ENCODE data around the gene STON2. TPM values are rescaled to one million over a fixed set of nuclear protein-coding genes. Genes with fewer than 3 reads are reported as not detected.

STON2 gene
- polyA plus RNA-seq, 10 donors = 10.0 to 21.8 (median 15.7) TPM

DNA sequence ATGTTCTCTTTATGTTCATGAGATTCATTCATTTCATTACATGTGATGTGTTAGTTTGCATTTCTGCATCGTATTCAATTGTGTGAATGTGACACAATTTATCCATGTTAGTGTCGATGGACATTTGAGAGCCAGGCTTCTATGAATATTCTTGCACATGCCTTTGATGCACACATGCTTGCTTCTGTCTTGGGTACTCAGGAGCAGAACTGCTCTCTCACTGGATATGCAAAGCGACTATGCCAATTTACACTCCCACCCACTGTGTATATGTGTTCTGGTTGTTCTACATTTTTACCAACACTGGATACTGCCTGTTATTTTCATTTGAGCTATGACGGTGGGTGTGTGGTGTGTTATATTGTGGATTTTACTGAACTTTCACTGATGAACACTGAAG lies 95.1 kb downstream of the STON2 start:
- no peak for DNase-seq

DNA sequence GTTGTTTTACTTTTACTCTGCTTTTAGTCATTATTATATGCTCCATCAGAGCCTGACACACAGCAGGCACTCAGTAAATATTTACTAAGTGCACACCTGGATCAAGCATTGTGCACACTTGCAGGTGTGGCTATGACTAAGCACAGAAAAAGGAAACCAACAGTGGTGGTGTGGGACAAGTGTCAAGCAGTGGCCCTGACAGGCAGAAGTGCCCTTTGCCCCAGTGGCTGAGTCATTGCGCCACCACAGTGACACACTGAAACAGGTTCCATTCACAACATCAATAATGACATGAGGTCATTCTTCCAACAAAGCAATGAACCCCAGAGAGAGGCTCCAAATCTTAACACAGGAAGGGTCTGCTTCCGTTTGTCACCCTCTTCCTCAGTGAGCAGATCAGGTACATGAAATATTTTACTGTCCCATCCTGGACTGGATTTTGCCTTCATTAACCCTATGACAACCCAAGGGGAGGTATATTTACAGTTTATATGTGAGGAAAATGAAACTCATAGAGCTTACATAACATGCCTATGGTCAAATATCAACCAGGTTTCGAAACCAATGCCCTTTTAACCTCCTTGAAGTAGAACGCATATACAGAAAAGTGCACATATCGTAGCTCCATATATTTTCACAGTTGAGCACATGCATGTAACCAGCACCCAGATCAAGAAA lies 96.7 kb downstream of the STON2 start:
- DNase-seq = no peak

DNA sequence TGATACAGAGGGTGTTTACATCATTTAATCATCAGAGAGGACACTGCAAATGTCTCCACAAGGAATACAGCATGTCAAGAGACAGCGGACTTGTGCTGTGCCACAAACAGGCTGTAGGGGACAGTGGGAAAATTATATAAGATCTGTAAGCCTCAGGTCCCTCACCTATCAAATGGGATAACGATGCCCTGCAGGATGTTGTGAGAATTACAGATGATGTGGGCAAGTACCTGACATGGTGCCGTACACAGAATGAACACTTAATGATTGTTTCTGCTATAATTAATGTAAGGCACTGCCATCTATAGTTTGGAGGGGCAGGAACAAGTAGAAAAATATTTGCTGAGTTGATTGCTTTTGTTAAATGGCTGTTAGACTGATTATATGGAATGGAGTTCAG lies 97.5 kb downstream of the STON2 start:
- DNase-seq = no peak

DNA sequence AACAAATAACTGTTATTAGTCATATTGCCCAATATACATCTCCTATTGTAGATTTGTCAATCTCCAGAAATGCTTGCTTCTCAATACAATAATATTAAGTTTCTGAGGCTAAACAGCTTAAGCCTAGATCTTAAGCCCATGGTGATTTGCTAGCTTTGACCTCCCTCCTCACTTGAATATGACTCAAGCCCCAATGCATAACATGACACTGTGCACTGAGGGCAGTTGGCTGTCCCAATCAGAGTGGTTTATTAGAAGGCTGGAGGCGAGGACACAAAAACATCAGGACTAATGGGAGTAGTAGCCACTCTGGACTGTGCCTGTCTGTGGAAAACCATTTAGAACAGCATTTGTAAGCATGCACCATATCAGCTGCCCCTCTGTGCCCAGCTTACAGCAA lies 98.3 kb downstream of the STON2 start:
- DNase-seq = no peak

DNA sequence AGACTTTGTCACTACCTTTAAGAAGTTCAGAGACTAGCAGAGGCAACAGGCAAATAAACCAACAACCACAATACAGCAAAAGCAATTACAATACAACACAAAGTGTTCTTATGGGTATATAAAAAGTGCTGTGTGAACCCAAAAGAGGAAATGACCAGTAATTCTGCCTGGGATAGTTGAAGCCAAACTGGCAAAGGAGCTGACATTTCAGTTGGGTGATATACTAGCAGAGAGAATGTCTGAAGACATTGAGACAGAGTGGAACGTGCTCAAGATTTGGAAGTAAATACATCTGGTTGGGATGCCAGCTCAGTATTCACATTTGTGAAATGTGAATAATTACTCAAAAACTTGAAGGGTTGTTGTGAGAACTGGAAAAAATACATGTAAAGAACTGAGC lies 98.8 kb downstream of the STON2 start:
- DNase-seq = no peak

DNA sequence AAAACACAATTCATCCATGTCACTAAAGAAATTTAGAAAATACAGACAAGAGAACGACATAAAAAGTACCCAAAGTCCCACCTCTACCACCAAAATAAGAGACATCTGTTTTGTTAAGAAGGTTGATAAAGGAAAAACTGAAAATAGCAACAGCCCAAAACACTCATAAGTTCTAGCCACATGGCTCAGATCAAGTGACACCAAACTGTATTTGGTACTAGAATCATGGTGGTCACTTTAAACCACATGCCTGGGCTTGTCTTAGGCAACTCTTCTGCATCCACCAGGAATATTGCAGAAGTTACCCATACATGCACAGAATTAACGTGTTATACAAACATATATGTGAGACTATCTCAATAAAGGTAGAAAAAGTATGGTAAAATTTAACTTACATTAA lies 101.2 kb downstream of the STON2 start:
- no peak for DNase-seq

DNA sequence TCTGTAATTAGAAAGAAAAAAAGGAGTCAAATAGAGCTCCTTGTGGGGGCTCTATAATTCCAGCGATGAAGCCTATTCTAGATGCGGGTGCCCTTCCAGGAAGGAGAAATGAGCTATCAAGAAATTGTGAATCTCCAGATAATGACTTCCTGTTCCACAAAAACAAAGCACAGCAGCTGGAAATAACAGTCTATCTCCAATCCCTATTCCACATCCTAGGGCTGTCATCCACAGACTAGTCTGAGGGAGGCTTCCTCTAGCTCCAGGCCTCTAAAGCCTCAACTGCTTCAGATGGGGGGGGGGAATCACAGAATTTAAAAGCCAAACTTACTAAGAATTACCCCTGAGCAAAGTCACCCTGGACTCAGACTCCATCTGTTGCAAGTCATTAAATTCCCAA lies 102.0 kb downstream of the STON2 start:
- DNase-seq = no peak

DNA sequence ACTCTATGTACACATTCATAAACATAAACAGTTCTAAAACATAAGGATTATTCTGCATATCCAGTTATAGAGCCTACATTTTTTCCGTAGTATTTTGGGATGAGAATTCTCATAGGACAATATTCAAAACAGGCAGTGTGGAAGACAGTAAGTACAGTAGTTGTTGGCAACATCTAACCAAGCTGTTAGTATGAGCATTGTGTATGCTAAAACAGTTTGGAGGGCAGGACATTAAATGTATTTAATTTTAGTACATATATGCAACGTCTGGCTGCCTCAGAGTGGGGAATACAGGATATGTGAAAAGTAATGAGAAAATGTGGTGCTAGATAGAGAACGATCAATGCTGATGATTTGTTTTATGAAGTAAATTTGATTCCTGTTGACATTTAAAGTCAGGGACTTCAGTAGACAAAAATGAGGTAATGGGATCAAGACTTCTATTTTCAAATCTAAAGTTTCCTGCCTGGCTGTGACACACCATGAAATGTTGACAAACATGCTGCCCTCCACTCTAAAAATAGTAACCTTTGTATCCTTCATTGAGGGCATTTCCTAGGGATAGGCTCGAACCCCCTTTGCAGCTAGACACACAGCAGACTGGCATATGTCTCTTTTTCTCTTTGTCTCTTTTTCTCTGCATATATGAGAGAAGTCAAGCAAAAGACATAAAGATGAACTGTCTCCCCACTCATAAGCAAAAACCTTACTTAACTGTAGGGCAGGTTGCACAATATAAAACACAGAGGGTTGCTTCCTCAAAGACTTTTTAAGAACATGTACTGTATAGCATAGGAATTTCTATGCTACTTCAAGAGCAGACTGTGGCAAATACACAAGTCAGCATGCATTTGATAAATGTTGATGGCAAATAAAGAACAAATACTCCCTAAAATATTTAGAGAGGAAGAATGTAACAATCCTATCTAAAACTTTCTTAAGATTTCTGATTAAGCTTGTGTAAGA lies 103.9 kb downstream of the STON2 start:
- no peak for DNase-seq

DNA sequence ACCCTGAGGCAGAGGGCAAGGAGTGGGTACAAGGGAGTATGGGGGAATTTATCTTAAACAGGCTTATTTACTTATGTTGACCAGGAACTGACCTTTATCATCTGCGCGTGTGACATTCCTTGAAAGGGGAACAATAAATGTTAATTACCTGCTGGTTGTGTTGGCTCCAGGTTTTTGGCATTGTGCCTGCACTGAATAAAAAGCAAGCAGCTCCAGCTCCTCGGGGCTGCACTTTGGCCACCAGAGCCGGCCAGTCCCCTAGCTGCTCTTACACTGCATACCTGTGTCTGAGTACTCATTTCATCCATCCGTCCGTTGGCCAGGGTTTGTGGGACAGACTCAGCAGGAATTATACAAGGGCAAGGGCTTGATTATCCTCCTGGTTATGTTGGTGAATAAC lies 110.6 kb downstream of the STON2 start:
- no peak for DNase-seq

DNA sequence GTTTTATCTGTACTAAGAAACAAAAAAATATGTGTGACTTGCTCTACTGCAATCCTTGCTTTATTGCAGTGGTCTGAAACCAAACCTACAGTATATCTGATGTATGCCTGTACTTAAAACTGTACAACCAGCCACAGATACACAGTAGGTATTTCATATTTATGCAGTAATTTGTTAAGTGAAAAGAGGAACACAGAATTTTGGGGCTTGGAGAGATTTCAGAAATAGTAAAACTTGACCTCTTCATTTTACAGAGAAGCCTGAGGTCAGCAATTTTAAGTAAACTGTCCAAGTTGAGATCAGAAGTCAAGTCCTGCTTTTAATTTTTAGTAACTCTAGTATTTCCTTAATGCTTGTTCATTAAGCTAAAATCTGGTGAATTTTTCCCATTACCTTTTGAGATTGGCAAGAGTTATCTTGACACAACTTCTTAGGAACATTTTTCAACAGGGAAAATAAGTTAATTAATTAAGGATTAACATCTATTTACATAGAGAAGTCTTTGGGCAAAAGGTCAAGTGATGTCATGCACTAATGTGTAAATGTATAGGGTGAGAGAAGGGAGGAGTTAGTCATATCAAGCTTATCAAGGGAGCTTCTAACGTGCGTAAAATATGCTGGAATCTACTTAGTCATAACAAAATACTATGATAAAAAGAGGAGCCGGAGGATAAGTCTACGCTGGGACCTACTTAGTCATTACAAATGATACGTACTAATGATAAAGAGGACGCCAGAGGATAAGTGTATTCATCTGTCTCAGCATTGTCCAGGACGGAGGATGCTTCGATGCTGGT lies 113.4 kb downstream of the STON2 start:
- no peak for DNase-seq

DNA sequence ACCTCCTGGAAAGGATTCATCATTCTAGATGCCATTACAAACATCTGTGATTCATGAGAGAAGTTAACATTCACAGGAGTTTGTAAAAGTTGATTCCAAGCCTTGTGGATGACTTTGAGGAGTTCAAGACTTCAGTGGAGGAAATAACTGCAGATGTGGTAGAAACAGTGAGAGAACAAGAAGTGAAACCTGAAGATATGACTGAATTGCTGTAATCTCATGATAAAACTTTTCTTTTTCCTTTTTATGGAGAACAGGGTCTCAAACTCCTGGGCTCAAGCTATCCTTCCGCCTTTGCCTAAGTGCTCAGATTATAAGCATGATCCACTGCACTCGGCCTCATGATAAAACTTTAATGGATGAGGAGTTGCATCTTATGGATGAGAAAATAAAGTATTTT lies 114.9 kb downstream of the STON2 start:
- DNase-seq = no peak

DNA sequence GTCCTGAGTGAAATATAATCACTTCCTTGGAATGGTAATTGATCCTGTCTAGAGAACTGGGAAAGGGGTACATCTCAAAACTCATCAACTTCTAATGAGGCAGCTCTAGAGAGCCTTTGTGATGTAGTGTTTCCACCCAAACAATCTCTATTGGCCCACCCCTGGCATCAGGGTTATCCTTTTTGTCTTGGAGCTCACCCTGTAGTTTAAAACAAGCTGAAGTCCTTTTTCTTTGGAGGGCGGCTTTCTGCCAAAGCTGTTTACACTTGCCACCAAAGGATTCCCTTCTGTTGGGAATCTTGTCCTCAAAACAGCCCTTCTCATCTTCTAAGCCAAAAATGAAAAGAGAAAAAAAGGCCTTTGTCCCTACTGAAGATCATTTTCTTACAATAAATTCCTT lies 118.8 kb downstream of the STON2 start:
- no peak for DNase-seq

DNA sequence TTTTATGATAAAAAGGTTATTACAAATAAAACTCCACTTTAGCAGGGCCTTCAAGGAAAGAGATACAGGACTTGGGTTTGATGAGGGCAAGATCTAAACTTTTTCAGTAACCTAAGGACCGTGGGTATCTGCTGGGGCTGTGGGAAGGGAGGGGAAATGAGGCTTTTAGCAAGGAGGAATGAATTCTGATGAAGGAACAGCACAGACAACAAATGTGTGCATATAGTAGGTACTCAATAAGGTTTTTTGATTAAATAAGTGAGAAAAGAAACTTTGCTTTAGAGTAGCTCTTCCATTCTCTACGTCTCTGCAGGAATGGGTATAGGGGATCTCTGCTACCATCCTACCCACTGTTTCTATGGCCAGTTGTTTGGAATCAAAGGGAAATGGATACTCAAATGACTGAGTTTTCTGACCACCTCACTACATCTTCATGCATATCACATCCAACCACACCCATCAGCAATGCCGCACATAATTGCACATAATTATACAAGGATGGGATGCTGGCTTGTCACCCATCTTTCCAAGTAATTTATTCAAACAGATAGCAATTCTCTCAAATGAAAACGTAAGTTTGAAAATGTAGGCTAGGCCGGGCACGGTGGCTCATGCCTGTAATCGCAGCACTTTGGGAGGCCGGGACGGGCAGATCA lies 119.9 kb downstream of the STON2 start:
- DNase-seq = no peak

DNA sequence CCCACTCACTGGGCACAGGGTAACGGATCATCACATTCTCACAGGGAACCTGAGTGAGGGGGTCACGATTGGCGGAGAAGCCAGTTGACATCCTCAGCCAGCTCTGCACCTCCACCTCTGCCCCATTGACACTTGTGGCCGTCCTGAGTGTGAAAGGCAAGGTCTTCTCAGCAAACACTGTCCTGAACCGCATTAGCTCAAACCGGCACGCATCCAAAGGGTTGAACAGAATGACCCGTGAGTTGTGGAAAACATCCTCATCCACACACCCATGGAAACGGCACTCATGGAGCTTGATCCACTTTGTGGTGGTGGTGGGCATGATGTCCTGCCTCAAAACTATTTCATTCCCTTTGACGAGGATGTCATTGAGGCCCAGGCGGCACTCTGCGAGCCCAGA lies 123.0 kb downstream of the STON2 start:
- DNase-seq = no peak

DNA sequence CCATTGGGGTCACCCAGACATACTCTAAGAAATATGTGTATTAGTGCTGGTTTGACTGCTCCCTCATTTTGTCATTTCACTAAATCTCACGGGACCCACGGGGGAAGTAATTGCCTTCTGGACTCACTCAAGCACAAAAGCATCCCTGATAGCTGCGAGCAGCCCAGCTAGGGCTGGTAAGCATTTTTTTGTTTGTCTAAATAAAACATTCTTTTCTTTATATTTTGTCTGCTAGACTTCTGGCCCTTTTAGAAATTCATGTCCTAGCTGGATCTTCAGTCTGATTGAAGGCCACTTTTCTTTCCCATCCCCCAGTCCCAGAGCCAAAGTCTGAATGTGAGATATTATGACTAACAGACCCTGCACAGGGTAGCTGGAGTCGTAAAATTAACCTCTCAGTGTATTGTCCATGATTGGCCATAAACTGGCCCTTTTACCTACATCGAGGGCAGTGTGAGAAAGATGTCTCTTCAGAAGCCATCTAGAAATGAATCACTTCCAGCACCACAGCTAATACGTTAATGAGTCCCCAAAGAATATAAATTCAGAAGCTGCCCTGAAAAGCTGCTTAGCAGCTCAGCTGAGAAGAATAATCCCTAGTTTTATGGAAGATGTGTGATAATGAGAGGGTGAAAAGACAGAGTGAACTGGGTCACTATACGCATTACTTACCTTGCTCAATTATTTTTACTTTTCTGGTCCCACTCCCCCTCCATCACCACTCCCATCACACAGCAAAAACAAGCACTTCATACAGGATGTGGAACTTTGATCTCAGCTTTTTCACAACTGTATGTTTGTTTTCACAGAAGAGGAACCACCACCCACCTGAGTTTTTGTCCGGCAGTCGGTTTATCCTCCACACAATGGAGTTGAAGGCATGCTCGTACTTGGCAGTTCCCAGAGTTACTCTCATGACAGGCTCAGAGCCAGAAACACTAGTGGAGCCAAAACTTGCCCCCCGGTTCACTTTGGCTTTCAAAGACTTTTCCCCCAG lies 123.8 kb downstream of the STON2 start:
- no peak for DNase-seq

DNA sequence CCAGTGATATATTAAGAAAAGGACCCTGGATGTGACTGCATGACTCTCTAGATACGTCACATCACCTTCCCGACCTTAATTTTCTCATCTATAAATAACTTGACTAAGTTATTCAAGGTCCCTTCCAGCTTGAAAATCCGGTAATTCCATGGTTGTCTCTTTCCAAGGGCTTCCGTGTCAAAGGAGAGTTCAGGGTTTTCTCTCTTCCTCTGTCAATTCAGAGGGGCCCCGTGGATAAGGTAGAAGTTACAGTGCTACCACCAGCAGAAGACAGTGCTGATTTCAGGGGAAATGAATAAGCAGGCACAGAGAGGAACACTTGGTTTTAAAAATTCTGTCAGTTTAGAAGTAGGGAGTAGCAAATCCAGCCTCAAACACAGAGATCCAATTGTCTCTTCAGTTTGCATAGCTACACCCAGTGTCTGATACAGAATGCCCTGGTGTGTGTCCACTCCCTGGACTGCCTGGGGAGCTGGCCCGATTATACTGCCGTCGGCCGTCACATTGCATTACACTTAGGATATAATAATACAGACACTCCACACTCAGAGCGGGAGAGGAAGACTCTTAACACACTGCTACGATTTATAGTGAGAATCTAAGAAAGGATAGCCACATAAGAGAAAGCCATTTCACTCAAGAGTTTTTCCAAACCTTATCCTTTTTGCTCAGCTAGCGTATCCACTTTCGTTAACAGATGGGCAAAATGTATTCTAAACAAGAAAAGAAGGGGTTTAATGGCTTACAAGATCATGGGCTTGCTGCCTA lies 124.6 kb downstream of the STON2 start:
- no peak for DNase-seq

DNA sequence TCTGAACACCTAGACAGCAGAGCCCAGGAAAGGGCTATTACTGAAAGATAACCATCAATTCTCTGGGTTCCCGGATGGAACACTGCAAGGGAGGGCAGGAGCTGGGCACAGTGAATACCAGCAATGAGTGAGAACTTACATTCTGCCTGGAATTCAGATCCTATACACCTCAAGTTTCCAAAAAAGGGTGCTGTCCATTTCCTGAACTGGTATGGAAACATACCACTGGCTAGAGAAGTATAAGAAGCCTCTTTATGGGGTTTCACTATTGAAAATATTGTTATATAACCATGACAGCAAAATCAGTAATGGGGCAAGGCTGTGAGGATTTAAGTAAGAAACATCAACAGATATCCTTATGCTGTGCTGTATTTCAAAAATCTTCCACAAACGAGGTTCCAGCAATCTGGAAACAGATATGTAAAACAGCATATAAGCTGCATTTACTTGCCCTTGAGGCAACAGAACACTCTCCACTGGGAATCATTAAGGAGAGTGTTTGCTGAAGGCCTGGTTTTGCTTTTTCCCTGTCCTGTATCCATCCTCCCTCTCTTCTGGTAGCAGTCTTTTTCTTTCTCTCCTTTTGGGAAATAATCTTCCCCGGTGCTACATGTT lies 126.1 kb downstream of the STON2 start:
- peak in 1 of 3 donors; percentile 52 for DNase-seq

DNA sequence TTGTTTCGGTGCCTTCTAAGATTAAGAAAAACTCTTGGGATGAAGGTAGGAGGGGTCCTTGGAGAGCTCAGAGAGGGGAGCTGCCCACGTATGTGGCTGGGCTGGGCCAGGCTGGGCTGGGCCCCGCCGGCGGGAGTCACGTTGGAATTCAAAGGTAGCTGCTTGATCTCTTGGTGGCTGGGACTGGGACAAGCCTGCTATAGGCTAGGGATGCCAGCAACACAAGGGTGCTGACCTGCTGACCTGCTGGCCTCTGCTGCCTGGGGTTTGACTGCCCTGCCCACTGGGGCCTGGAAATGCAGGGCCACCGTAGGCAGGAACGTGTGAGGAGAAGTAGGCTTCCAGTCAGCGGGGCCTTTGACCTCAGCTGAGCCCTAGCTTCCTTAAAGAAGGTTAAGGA lies 126.6 kb downstream of the STON2 start:
- no peak for DNase-seq

DNA sequence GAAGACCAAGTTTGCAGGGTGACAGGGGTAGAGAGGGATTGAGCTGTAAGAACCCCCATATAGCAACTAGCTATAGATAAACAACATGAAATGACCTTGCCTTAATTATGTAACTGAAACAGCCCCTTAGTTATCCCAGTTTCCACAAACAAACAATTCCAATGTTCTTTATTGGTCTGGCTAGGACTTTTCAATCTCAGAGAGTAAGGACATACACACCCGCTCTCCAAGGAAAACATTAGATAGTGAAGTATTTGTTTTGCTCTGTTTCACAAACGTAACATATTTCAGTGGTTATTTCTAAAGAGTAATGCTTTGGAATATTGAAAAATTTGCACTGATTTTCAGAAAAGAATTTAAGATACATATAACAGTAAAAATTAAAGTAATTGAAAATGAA lies 127.8 kb downstream of the STON2 start:
- peak in 2 of 3 donors; percentile 10 to 34 for DNase-seq
